T-cell (primary cell): ENCODE measurements around the gene CEP63. TPM values are rescaled to one million over a fixed set of nuclear protein-coding genes. Genes with fewer than 3 reads are reported as not detected.

Experiments
- ATAC-seq, 4 experiments: fragments of 200-7000 bp in 3 of 4; fragments of 150-1000 bp in 1 of 4; cut with Tn5 transposase; replicated peaks in 1 of 4; 1 replicate in 3 of 4; 2 replicates in 1 of 4; pipeline ENCODE4 v1.10.0; 2021; ENCODE audit warnings: moderate library complexity in 3 of 4, mild to moderate bottlenecking in 2 of 4, moderate number of reproducible peaks in 1 of 4
- CTCF ChIA-PET, 2 donors: fragments of 300-600 bp; sonication (Branson Sonifier 250); formaldehyde crosslinking; loops; one replicate each; lab custom pipeline; 2022; ENCODE audit warnings: antibody characterized with exemption in 2 of 2; lab: Charles Lee
- POLR2A ChIA-PET, 2 donors: fragments of 300-600 bp; sonication (Branson Sonifier 250); formaldehyde crosslinking; loops; one replicate each; lab custom pipeline; 2022; ENCODE audit warnings: antibody characterized with exemption in 2 of 2; lab: Charles Lee
- DNase-seq, 35 experiments: peaks; one replicate each; pipeline versions ENCODE4 v3.0.0 to v3.0.0-alpha.2; 2013 to 2023
- H3K27ac ChIP-seq: one replicate; pipeline ENCODE4 v1.5.1; 2013; ENCODE audit warnings: low read length
- H3K27me3 ChIP-seq, 2 experiments: replicated peaks in 1 of 2; 1 replicate in 1 of 2; 2 replicates in 1 of 2; pipeline versions ENCODE4 v1.6.1 to v1.7.0; 2013; ENCODE audit warnings: low read length in 1 of 2, mixed read lengths in 1 of 2; ENCODE audit not compliant: control insufficient read depth in 2 of 2, insufficient read depth in 2 of 2; ENCODE audit errors: extremely low read depth in 1 of 2
- H3K36me3 ChIP-seq, 2 donors: 1 replicate in 1 of 2; 2 replicates in 1 of 2; pipeline versions ENCODE4 v1.6.1 to v1.7.0; 2013; ENCODE audit warnings: low read length in 1 of 2; ENCODE audit not compliant: control insufficient read depth in 2 of 2, insufficient read depth in 1 of 2; ENCODE audit errors: extremely low read depth in 1 of 2
- H3K4me1 ChIP-seq, 2 experiments: 1 replicate in 1 of 2; 2 replicates in 1 of 2; pipeline versions ENCODE4 v1.6.1 to v1.7.0; 2013; ENCODE audit warnings: low read length in 2 of 2, mixed read lengths in 1 of 2; ENCODE audit not compliant: insufficient read depth in 2 of 2, control insufficient read depth in 1 of 2; ENCODE audit errors: extremely low read depth in 1 of 2
- H3K4me3 ChIP-seq, 2 donors: 1 replicate in 1 of 2; 2 replicates in 1 of 2; pipeline versions ENCODE4 v1.5.1 to v1.7.0; 2013; ENCODE audit warnings: mild to moderate bottlenecking in 2 of 2, low read length in 1 of 2, moderate library complexity in 1 of 2; ENCODE audit not compliant: control insufficient read depth in 1 of 2; ENCODE audit errors: extremely low read depth in 1 of 2
- H3K9me3 ChIP-seq: 2 replicates; pipeline ENCODE4 v1.7.0; 2013
- H3K27ac Mint-ChIP-seq, 2 donors: one replicate each; pipeline ENCODE4 v1.8.0; 2020 to 2021; ENCODE audit warnings: mild to moderate bottlenecking in 2 of 2, mixed read lengths in 2 of 2
- H3K27me3 Mint-ChIP-seq, 2 donors: one replicate each; pipeline ENCODE4 v1.8.0; 2021 to 2022; ENCODE audit warnings: mixed read lengths in 2 of 2
- H3K36me3 Mint-ChIP-seq: one replicate; pipeline ENCODE4 v1.8.0; 2021; ENCODE audit warnings: mixed read lengths
- H3K4me1 Mint-ChIP-seq, 3 donors: one replicate each; pipeline ENCODE4 v1.8.0; 2020 to 2022; ENCODE audit warnings: mixed read lengths in 3 of 3, mild to moderate bottlenecking in 1 of 3
- H3K4me3 Mint-ChIP-seq, 3 donors: one replicate each; pipeline ENCODE4 v1.8.0; 2020 to 2022; ENCODE audit warnings: mild to moderate bottlenecking in 3 of 3, mixed read lengths in 3 of 3, moderate library complexity in 3 of 3
- H3K9me3 Mint-ChIP-seq, 3 donors: one replicate each; pipeline ENCODE4 v1.8.0; 2020 to 2022; ENCODE audit warnings: mixed read lengths in 3 of 3
- WGBS: methylation state at CpG from one replicate; pipeline ENCODE4 v1.1.5; 2013; ENCODE audit warnings: missing lambda C conversion rate; ENCODE audit not compliant: insufficient coverage; 5-methylcytosine and 5-hydroxymethylcytosine counted together
- total RNA-seq, 35 experiments: library from RNA in 6 of 35; stranded (reverse) in 6 of 35; fragments of 120-200 nt in 1 of 35; gene quantifications; one replicate each; pipeline versions ENCODE4 v1.2.1 to v1.2.4 and lab custom pipeline; 2013 to 2026

CEP63 gene
- total RNA-seq, 5 donors from 2014 or later (not counting 1 experiment from before 2014, with no cell fraction given): 21.7 to 26.1 (median 24.6) TPM

DNA sequence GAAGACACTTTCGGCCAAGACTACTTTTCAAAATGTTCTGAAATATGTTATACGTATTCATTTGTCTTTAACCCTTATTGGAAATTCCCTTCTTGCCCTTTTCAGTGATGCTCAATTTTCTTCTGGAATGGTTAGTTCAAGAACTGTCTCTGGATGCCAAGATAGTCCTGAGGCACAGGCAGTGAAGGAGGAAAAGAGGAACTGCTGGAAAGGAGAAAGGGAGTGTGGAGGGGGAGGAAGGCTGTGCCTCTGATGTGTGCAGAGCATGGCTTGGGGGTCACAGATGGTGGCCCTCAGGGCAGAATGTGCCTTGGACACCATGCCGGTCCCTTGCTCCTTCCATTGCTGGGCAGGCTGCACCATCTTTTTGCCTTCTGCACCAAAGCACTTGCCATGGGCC lies 73.7 kb downstream of the CEP63 start:
- no peak for DNase-seq
- POLR2A ChIA-PET: no interaction called here
- no peaks in the 10 kb centered on the region for H3K4me1 ChIP-seq
- Mint-ChIP-seq H3K4me1 (peaks cover 0 to 5% (median 0%) of the 10 kb centered on the region in 3 donors), H3K27ac (no peak overlapping the region), H3K36me3 (peaks cover 58% of the 10 kb centered on the region), H3K27me3 (no peaks in the 10 kb centered on the region), H3K4me3 (no peak overlapping the region), H3K9me3 (peaks cover 0 to 3% (median 0%) of the 10 kb centered on the region in 3 donors)
- H3K27me3 ChIP-seq: no peaks in the 10 kb centered on the region
- H3K4me3 ChIP-seq: no peak overlapping the region
- no peak overlapping the region for H3K27ac ChIP-seq
- CTCF ChIA-PET: no interaction called here
- no peak for ATAC-seq
- no peaks in the 10 kb centered on the region for H3K9me3 ChIP-seq
- 100% methylated on average over 1 of the region's 3 CpGs for WGBS
- peaks cover 3 to 16% of the 10 kb centered on the region in 2 donors for H3K36me3 ChIP-seq

DNA sequence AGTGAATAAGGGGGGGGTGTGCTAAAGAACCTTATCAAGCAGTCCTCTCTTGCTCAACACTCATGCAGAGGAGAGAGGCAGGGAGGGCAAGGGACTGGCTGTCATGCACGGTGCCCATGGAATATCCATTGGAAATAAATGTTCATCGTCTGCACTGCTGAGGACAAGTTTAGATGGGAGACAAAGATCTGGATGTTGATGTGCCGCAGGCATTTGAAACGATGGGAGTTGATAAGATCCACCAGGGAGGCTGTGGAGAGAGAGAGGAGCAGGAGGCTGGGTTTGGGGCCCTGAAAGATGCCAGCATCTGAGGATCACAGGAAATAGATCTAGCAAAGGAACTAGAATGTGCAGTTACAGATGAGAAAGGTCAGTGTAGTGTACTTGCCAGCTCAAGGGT lies 76.2 kb downstream of the CEP63 start:
- Histone ChIP-seq H3K36me3 (peaks cover 3 to 16% of the 10 kb centered on the region in 2 donors), H3K4me3 (no peak overlapping the region), H3K27me3 (no peaks in the 10 kb centered on the region), H3K9me3 (no peaks in the 10 kb centered on the region), H3K27ac (no peak overlapping the region), H3K4me1 (no peaks in the 10 kb centered on the region)
- POLR2A ChIA-PET: interaction anchor here in 1 of 2 donors (0.6 kb wide), 1 partner anchor 1037 kb away, joined by 3 read pairs; no protein-coding TSS in a partner anchor
- Mint-ChIP-seq H3K9me3 (peaks cover 0 to 3% (median 0%) of the 10 kb centered on the region in 3 donors), H3K27ac (no peak overlapping the region), H3K36me3 (peaks cover 55% of the 10 kb centered on the region), H3K27me3 (no peaks in the 10 kb centered on the region), H3K4me3 (no peak overlapping the region), H3K4me1 (peaks cover 0 to 5% (median 0%) of the 10 kb centered on the region in 3 donors)
- CTCF ChIA-PET: no interaction called here
- DNase-seq: no peak
- WGBS: 93% methylated on average over 3 of the region's 4 CpGs
- ATAC-seq: no peak

DNA sequence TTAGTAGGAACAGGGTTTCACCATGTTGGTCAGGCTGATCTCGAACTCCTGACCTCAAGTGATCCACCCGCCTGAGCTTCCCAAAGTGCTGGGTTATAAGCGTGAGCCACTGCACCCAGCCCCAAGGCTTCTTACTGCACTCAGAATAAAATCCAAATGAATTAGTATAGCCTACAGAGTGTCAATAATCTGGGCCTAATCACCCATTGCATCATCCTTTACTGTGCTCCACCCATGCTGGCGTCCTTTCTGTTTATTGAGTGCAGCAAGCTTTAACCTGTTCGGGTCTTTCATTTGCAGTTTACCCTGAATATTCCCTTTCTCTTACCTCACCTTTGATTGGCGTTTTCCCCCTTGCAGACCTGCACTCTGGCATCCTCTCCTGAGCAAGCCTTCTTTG lies 77.7 kb downstream of the CEP63 start:
- no peak overlapping the region for H3K4me3 Mint-ChIP-seq
- H3K4me1 ChIP-seq: no peaks in the 10 kb centered on the region
- H3K4me1 Mint-ChIP-seq: peaks cover 0 to 5% (median 0%) of the 10 kb centered on the region in 3 donors
- H3K27ac ChIP-seq: no peak overlapping the region
- H3K27me3 Mint-ChIP-seq: no peaks in the 10 kb centered on the region
- ATAC-seq (no peak), DNase-seq (no peak)
- no peaks in the 10 kb centered on the region for H3K9me3 ChIP-seq
- peaks cover 3 to 16% of the 10 kb centered on the region in 2 donors for H3K36me3 ChIP-seq
- H3K4me3 ChIP-seq: no peak overlapping the region
- H3K27ac Mint-ChIP-seq: peak overlapping the region in 1 of 2 donors; percentile 0
- ChIA-PET CTCF (no interaction called here), POLR2A (interaction anchor here in 1 of 2 donors (0.7 kb wide), 1 partner anchor 48 kb away, joined by 4 read pairs; no protein-coding TSS in a partner anchor)
- no peaks in the 10 kb centered on the region for H3K27me3 ChIP-seq
- peaks cover 0 to 4% (median 3%) of the 10 kb centered on the region in 3 donors for H3K9me3 Mint-ChIP-seq
- 100% methylated on average over 6 of the region's 6 CpGs for WGBS
- peaks cover 48% of the 10 kb centered on the region for H3K36me3 Mint-ChIP-seq

DNA sequence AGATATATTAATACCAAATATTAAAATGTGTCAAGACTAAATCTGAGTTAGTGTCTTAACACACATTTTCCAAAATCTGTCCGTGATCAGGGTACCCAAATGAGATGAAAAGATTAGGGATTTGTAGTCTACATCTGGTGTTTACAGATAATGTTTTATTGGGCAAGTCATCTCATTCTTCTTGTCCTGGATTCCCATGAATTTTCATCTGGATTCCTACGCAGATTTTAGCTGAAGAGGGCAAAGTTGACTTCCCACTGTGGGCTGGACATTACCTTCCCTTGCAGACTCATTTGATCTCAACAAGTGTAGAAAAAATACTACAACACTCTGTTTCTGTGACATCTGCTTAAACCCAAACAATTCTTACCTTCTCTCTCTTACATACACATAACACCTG lies 79.1 kb downstream of the CEP63 start:
- no peaks in the 10 kb centered on the region for H3K9me3 ChIP-seq
- H3K36me3 Mint-ChIP-seq: peaks cover 34% of the 10 kb centered on the region
- H3K36me3 ChIP-seq: peaks cover 3 to 16% of the 10 kb centered on the region in 2 donors
- DNase-seq (no peak), ATAC-seq (no peak)
- H3K4me3 ChIP-seq: no peak overlapping the region
- WGBS: no CpG with 5 or more reads among the region's 2 CpGs
- H3K27me3 Mint-ChIP-seq: no peaks in the 10 kb centered on the region
- peaks cover 2 to 10% (median 10%) of the 10 kb centered on the region in 3 donors for H3K9me3 Mint-ChIP-seq
- CTCF ChIA-PET: no interaction called here
- H3K4me1 Mint-ChIP-seq: peaks cover 0 to 5% (median 0%) of the 10 kb centered on the region in 3 donors
- H3K27ac Mint-ChIP-seq: no peak overlapping the region
- POLR2A ChIA-PET: no interaction called here
- H3K4me1 ChIP-seq: no peaks in the 10 kb centered on the region
- no peak overlapping the region for H3K4me3 Mint-ChIP-seq
- H3K27ac ChIP-seq: no peak overlapping the region
- no peaks in the 10 kb centered on the region for H3K27me3 ChIP-seq

DNA sequence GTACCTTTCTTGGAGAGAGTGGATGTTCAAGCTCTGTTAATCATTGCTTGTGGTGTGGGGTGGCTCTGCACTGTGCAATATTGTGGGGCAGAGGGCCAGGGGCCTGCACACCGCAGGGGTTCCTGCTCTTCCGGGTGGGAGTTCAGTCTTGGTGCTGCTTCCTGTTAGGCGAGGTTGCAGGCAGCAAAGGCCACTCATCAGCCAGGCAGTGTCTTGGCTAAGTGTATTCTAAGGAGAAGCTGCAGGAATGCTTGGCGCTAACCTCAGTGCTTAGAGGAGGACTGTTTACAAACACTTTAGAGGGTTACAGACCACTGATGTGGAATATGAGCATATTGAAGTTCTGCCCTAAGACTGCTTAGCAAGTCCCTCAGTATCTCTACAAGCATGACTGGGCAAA lies 81.7 kb downstream of the CEP63 start:
- Histone ChIP-seq H3K27ac (no peak overlapping the region), H3K4me3 (no peak overlapping the region), H3K9me3 (no peaks in the 10 kb centered on the region), H3K27me3 (no peaks in the 10 kb centered on the region), H3K4me1 (no peaks in the 10 kb centered on the region), H3K36me3 (peaks cover 0 to 7% of the 10 kb centered on the region in 2 donors)
- ATAC-seq: no peak
- H3K27ac Mint-ChIP-seq: no peak overlapping the region
- no peaks in the 10 kb centered on the region for H3K4me1 Mint-ChIP-seq
- 68% methylated on average over 3 of the region's 4 CpGs for WGBS
- H3K9me3 Mint-ChIP-seq: peaks cover 9 to 26% (median 22%) of the 10 kb centered on the region in 3 donors
- H3K36me3 Mint-ChIP-seq: peaks cover 19% of the 10 kb centered on the region
- H3K4me3 Mint-ChIP-seq: no peak overlapping the region
- DNase-seq: no peak
- CTCF ChIA-PET: interaction anchor here in 1 of 2 donors (0.6 kb wide), 1 partner anchor 48 kb away, joined by 4 read pairs; no protein-coding TSS in a partner anchor
- H3K27me3 Mint-ChIP-seq: no peaks in the 10 kb centered on the region
- POLR2A ChIA-PET: no interaction called here

DNA sequence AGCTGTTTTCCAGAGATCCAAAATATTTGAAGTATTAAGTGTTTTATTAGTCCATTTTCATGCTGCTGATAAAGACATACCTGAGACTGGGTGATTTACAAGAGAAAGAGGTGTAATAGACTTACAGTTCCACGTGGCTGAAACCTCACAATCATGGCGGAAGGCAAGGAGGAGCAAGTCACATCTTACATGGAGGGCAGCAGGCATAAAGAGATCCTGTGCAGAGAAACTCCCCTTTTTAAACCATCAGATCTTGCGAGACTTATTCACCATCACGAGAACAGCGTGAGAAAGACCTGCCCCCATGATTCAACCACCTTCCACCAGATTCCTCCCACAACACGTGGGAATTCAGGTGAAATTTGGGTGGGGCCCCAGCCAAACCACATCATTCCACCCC lies 82.9 kb downstream of the CEP63 start:
- Mint-ChIP-seq H3K27ac (no peak overlapping the region), H3K4me3 (no peak overlapping the region), H3K27me3 (no peaks in the 10 kb centered on the region), H3K36me3 (peaks cover 13% of the 10 kb centered on the region), H3K9me3 (peaks cover 13 to 37% (median 31%) of the 10 kb centered on the region in 3 donors), H3K4me1 (no peaks in the 10 kb centered on the region)
- H3K27ac ChIP-seq: no peak overlapping the region
- no peak overlapping the region for H3K4me3 ChIP-seq
- H3K36me3 ChIP-seq: no peaks in the 10 kb centered on the region
- DNase-seq (no peak), ATAC-seq (no peak)
- CTCF ChIA-PET: no interaction called here
- 80% methylated on average over 5 of the region's 6 CpGs for WGBS
- no peaks in the 10 kb centered on the region for H3K9me3 ChIP-seq
- POLR2A ChIA-PET: no interaction called here
- H3K27me3 ChIP-seq: no peaks in the 10 kb centered on the region
- H3K4me1 ChIP-seq: no peaks in the 10 kb centered on the region
